ENCODE data around the gene NEDD4.
"Not testable (repeated sequence)": the region's sequence is repeated elsewhere in the genome, so short reads cannot be mapped to it uniquely, and the experiment has no call there.

GRCh38 chr15:56023160-56023559 lies 29.7 kb upstream of the NEDD4 start:
- TF ChIP-seq CTCF, POLR2A (IDR thresholded peaks at IDR 0.05): not testable (repeated sequence)
